ENCODE measurements around the gene SYNPO2.

DNA sequence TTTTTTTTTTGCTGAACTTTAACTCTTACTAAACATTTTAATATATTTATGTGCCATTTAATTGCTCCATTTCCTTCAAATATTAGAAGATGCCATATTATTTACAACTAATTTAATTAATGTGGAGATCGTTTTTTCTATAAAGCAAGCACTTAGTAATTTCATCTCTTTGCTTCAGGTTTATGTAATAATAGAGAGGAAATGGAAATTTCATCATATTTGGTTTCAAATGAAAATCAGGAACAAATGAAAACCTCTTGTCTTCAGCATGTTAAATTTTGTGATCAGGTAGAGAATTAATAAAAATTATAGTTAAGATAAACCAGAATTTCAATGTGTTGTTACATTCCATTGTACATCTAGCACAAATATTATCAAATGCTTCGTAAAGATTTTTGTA, 120.1 kb downstream of the SYNPO2 start:
- TF ChIP-seq CREB1 (IDR thresholded peaks at IDR 0.05; ENCODE audit: low read depth), result no peak
- TF ChIP-seq, protein P1, sequence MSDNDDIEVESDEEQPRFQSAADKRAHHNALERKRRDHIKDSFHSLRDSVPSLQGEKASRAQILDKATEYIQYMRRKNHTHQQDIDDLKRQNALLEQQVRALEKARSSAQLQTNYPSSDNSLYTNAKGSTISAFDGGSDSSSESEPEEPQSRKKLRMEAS (IDR thresholded peaks at IDR 0.05), result no peak
- no peak for TF ChIP-seq NFIC (IDR thresholded peaks at IDR 0.05)
- no peak for TF ChIP-seq EGR1 (IDR thresholded peaks at IDR 0.05)
- no peak for TF ChIP-seq TCF12 (IDR thresholded peaks at IDR 0.05; ENCODE audit: low read depth)
- TF ChIP-seq RAD21 (IDR thresholded peaks at IDR 0.05; ENCODE audit: low read depth), result no peak
